ENCODE data around the gene MACO1.
"Not testable (repeated sequence)": the region's sequence is repeated elsewhere in the genome, so short reads cannot be mapped to it uniquely, and the experiment has no call there.

- TF ChIP-seq POLR2A (IDR thresholded peaks at IDR 0.05; ENCODE audit: low read length); GATA1 (IDR thresholded peaks at IDR 0.05; ENCODE audit: low read depth, low read length): not testable (repeated sequence)
Observed at GRCh38 chr1:25383090-25383489, 47.6 kb upstream of the MACO1 start.
